ENCODE measurements around the gene SEMA4D. TPM values are rescaled to one million over a fixed set of nuclear protein-coding genes. Genes with fewer than 3 reads are reported as not detected.

SEMA4D gene
- total and polyA plus RNA-seq, 9 of the 15 experiments (the other 6 are each of a cell fraction or from before 2014, with no cell fraction given): 0.38 to 5.1 (median 1.8) TPM

- Histone ChIP-seq H3K79me2 (ENCODE audit: control insufficient read depth, insufficient read depth, low read length) (no peaks in the 10 kb centered on the region), H3K36me3 (ENCODE audit: control insufficient read depth, insufficient read depth, low read length) (no peaks in the 10 kb centered on the region), H3K27ac (ENCODE audit: extremely low read depth, low read depth, low read length) (no peak overlapping the region), H4K20me1 (replicated peaks; ENCODE audit: control insufficient read depth, insufficient read depth, low read length) (no peaks in the 10 kb centered on the region), H3K9ac (ENCODE audit: insufficient read depth in 1 of 2, low read depth in 2 of 2, low read length in 2 of 2) (no peak overlapping the region), H3K27me3 (ENCODE audit: control insufficient read depth in 2 of 2, insufficient read depth in 2 of 2, low read length in 2 of 2) (peaks cover 0 to 13% of the 10 kb centered on the region in 2 experiments; a peak in 2 of 5 replicates), H2AFZ (ENCODE audit: low read depth, low read length) (no peak overlapping the region), H3K9me1 (ENCODE audit: control insufficient read depth, insufficient read depth, low read length) (no peaks in the 10 kb centered on the region), H3K4me2 (ENCODE audit: insufficient read depth, low read length) (no peak overlapping the region), H3K4me3 (no peak overlapping the region), H3K9me3 (replicated peaks; ENCODE audit: control insufficient read depth, insufficient read depth, low read depth, low read length) (no peaks in the 10 kb centered on the region), H3K4me1 (replicated peaks in 1 of 2; ENCODE audit: control insufficient read depth in 2 of 2, insufficient read depth in 2 of 2, low read length in 2 of 2) (no peaks in the 10 kb centered on the region)
- BruUV-seq (replicated peaks): no TSS peak
- 7% methylated on average over 10 of the region's 10 CpGs for WGBS (ENCODE audit: insufficient coverage, low coverage, missing lambda C conversion rate)
- in situ Hi-C loops (cut with MboI): no loop called here
- TF ChIP-seq CTCFL (IDR thresholded peaks at IDR 0.05; ENCODE audit: borderline replicate concordance, insufficient read depth, low read depth, low read length, poor library complexity, severe bottlenecking): no peak
- TF ChIP-seq ZNF586 (CRISPR knock-in tag; conservative IDR thresholded peaks at IDR 0.05): no peak
- no peak for TF ChIP-seq RBM22 (IDR thresholded peaks at IDR 0.05; ENCODE audit: low read depth, low read length, poor library complexity, severe bottlenecking)
- TF ChIP-seq ZNF124 (CRISPR knock-in tag; IDR thresholded peaks at IDR 0.05): no peak
- TF ChIP-seq CREBBP (IDR thresholded peaks at IDR 0.05; ENCODE audit: low read depth, low read length): no peak
- no peak for TF ChIP-seq BACH1 (tag; IDR thresholded peaks at IDR 0.05)
- no peak for TF ChIP-seq RAD51 (IDR thresholded peaks at IDR 0.05; ENCODE audit: borderline replicate concordance, low read depth)
- TF ChIP-seq ZBTB26 (CRISPR knock-in tag; IDR thresholded peaks at IDR 0.05): no peak
- TF ChIP-seq BHLHE40 (IDR thresholded peaks at IDR 0.05; ENCODE audit: low read length): no peak
- no peak for TF ChIP-seq FOXP1 (CRISPR knock-in tag; IDR thresholded peaks at IDR 0.05)
- no peak for TF ChIP-seq ZNF398 (CRISPR knock-in tag; IDR thresholded peaks at IDR 0.05)
- no peak for TF ChIP-seq HES1 (IDR thresholded peaks at IDR 0.05; ENCODE audit: low read depth)
- TF ChIP-seq ZNF197 (CRISPR knock-in tag; IDR thresholded peaks at IDR 0.05; ENCODE audit: low read depth): no peak
- no peak for TF ChIP-seq ATF3 (IDR thresholded peaks at IDR 0.05)
- no peak for TF ChIP-seq ATF3 (CRISPR knock-in tag; conservative IDR thresholded peaks at IDR 0.05)
- TF ChIP-seq NFRKB (IDR thresholded peaks at IDR 0.05; ENCODE audit: low read depth): no peak
- DNase-seq (ENCODE audit: extremely low read depth in 1 of 4, low spot score in 3 of 4) (no peak), FAIRE-seq (no peak), ATAC-seq (no peak)
- POLR2A ChIA-PET: no interaction called here
- intact Hi-C loops (cut with micrococcal nuclease): no loop called here
- CTCF ChIA-PET (ENCODE audit: low intra/inter-chr PET ratio): no interaction called here
Measured at GRCh38 chr9:89465726-89466308, 32.1 kb downstream of the SEMA4D start.

Measured in K562 (cell line).